Uterus (tissue), 4 donors: ENCODE results near the gene SLC7A5. TPM values are rescaled to one million over a fixed set of nuclear protein-coding genes. Genes with fewer than 3 reads are reported as not detected.

Source experiments
- DNase-seq, 2 donors: peaks; one replicate each; pipeline ENCODE4 v3.0.0-alpha.2; 2019 to 2020
- H3K27ac ChIP-seq, 2 donors: fragments of 200-600 bp; sonication (generic); 1 replicate in 1 of 2; 2 replicates in 1 of 2; pipeline ENCODE4 v1.5.1; 2016 to 2018
- H3K27me3 ChIP-seq, 2 donors: fragments of 200-600 bp; sonication (generic); one replicate each; pipeline ENCODE4 v1.5.1; 2018 to 2019; ENCODE audit warnings: control low read depth in 1 of 2
- H3K36me3 ChIP-seq, 2 donors: fragments of 200-600 bp; sonication (generic); one replicate each; pipeline ENCODE4 v1.5.1; 2019; ENCODE audit warnings: control low read depth in 1 of 2
- H3K4me1 ChIP-seq, 2 donors: fragments of 200-600 bp; sonication (generic); one replicate each; pipeline ENCODE4 v1.5.1; 2018 to 2019; ENCODE audit warnings: control low read depth in 1 of 2
- H3K4me3 ChIP-seq, 2 donors: fragments of 200-600 bp; sonication (generic); 1 replicate in 1 of 2; 2 replicates in 1 of 2; pipeline ENCODE4 v1.5.1; 2018 to 2019; ENCODE audit warnings: mild to moderate bottlenecking in 1 of 2
- H3K9me3 ChIP-seq, 2 donors: fragments of 200-600 bp; sonication (generic); one replicate each; pipeline ENCODE4 v1.5.1; 2019; ENCODE audit warnings: control low read depth in 1 of 2
- CTCF ChIP-seq, 4 experiments: fragments of 200-600 bp in 2 of 4; fragments of 450-650 bp in 2 of 4; sonication (generic) in 2 of 4; IDR thresholded peaks; one replicate each; pipeline ENCODE4 v1.5.1; 2016 to 2019; ENCODE audit warnings: antibody characterized with exemption in 4 of 4, mild to moderate bottlenecking in 2 of 4, moderate library complexity in 1 of 4
- POLR2A ChIP-seq, 2 donors: fragments of 450-650 bp; IDR thresholded peaks; one replicate each; pipeline ENCODE4 v1.6.1; 2016; ENCODE audit warnings: antibody characterized with exemption in 2 of 2, mild to moderate bottlenecking in 1 of 2, moderate library complexity in 1 of 2
- intact Hi-C: fragments of 100-400 bp; cut with DNase I; formaldehyde crosslinking; loops from one replicate; pipeline ENCODE4 v1.15.1; 2023; ENCODE audit warnings: low total_unique reads
- total RNA-seq, 4 donors: library from RNA; depleted of rRNA in 3 of 4; stranded (reverse); fragments of >200 nt in 3 of 4; gene quantifications; one replicate each; pipeline versions ENCODE4 v1.1.0 to v1.2.4, GENCODE V29; 2014 to 2023
- donor health status: DM: yes; HTN: yes; CAD: no.

The SLC7A5 gene
- total RNA-seq, 4 donors from 2014 or later = 0.88 to 2.0 (median 1.3) TPM; not detected in 1

- TF ChIP-seq POLR2A (IDR thresholded peaks at IDR 0.05) = no peak
- no peak for TF ChIP-seq CTCF (IDR thresholded peaks at IDR 0.05)
Observed at GRCh38 chr16:87824991-87825841, 44.1 kb downstream of the SLC7A5 start.

GRCh38 chr16:87824016-87824990 lies 45.0 kb downstream of the SLC7A5 start:
- TF ChIP-seq POLR2A (IDR thresholded peaks at IDR 0.05) (no peak), CTCF (IDR thresholded peaks at IDR 0.05) (no peak)
- no peak overlapping the region for H3K27ac ChIP-seq
- no peak overlapping the region for H3K4me3 ChIP-seq
- H3K27me3 ChIP-seq = no peaks in the 10 kb centered on the region
- no peak for DNase-seq
- no peaks in the 10 kb centered on the region for H3K4me1 ChIP-seq
- no peaks in the 10 kb centered on the region for H3K36me3 ChIP-seq
- no peaks in the 10 kb centered on the region for H3K9me3 ChIP-seq
- intact Hi-C loops = no loop called here

More at GRCh38 chr16:87824991-87825841, 44.1 kb downstream of the SLC7A5 start:
- Histone ChIP-seq H3K4me1 (no peaks in the 10 kb centered on the region), H3K9me3 (no peaks in the 10 kb centered on the region), H3K27ac (no peak overlapping the region), H3K4me3 (no peak overlapping the region), H3K27me3 (no peaks in the 10 kb centered on the region), H3K36me3 (no peaks in the 10 kb centered on the region)
- no peak for DNase-seq
- intact Hi-C loops = no loop called here

GRCh38 chr16:87823181-87823929 lies 46.0 kb downstream of the SLC7A5 start:
- no peak for DNase-seq
- TF ChIP-seq POLR2A (IDR thresholded peaks at IDR 0.05) = no peak
- no peak for TF ChIP-seq CTCF (IDR thresholded peaks at IDR 0.05)
- Histone ChIP-seq H3K36me3 (no peaks in the 10 kb centered on the region), H3K9me3 (no peaks in the 10 kb centered on the region), H3K4me1 (no peaks in the 10 kb centered on the region), H3K27ac (no peak overlapping the region), H3K27me3 (no peaks in the 10 kb centered on the region), H3K4me3 (no peak overlapping the region)
- intact Hi-C loops = no loop called here

GRCh38 chr16:87822108-87822970 lies 47.0 kb downstream of the SLC7A5 start:
- Histone ChIP-seq H3K36me3 (no peaks in the 10 kb centered on the region), H3K4me3 (no peak overlapping the region), H3K27ac (no peak overlapping the region), H3K9me3 (no peaks in the 10 kb centered on the region), H3K27me3 (no peaks in the 10 kb centered on the region), H3K4me1 (no peaks in the 10 kb centered on the region)
- DNase-seq = no peak
- intact Hi-C loops = no loop called here
- TF ChIP-seq CTCF (IDR thresholded peaks at IDR 0.05) (no peak), POLR2A (IDR thresholded peaks at IDR 0.05) (no peak)
